Activated CD4-positive, alpha-beta T cell treated with anti-CD3 and anti-CD28 coated beads for 24 hours (primary cell): ENCODE results near the gene HAP1.
"Not testable (repeated sequence)": the region's sequence is repeated elsewhere in the genome, so short reads cannot be mapped to it uniquely, and the experiment has no call there.

Source experiments
- DNase-seq, 2 donors: peaks; one replicate each; pipeline ENCODE4 v3.0.0-alpha.2; 2020; ENCODE audit warnings: low read depth in 2 of 2

HAP1 gene

DNA sequence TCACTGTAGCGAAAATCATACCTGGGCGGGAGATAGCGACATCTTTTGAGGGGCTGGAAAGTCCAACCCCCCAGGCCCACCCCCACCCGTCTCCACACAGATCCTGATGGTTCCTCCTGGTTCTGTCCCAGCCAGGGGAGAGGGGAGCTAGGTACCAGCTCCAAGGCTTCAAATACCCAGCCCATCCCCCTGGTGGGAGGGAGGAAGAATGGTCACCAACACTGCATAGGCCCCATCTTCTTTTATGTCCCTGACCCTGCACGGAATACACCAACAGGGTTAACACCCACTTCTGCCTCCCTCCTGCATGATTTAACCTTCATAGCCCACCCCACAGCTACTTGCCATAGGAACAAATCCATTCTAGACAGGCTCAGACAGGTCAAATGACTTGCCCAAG is 9.3 kb downstream of the HAP1 start:
- no peak for DNase-seq

DNA sequence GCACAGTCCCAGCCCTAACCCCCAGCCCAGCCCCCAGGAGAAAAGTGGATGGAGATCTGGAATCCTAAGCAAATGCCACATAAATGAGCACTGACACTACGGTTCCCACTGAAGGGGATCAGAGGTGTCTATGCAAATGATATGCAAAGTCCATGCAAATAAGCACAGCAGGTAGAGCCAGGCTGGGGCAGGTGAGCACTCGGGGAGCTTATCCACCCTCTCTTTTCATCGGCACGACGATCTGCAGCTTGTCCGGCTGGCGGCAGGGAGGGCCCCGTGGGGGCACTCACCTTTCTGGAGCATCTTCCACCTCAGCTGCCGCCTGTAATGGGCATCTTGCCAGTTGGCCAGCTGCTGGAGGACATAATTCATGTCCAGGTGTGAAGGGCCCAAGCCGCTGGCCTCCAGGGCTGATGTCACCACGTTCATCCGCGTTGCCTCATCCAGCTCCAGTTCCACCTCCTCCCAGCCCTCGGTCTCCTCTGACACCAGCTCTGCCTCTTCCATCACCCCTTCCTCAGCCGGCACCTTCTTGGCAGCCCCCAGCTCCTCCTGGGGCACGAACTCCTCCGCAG is 9.9 kb downstream of the HAP1 start:
- DNase-seq: no peak

DNA sequence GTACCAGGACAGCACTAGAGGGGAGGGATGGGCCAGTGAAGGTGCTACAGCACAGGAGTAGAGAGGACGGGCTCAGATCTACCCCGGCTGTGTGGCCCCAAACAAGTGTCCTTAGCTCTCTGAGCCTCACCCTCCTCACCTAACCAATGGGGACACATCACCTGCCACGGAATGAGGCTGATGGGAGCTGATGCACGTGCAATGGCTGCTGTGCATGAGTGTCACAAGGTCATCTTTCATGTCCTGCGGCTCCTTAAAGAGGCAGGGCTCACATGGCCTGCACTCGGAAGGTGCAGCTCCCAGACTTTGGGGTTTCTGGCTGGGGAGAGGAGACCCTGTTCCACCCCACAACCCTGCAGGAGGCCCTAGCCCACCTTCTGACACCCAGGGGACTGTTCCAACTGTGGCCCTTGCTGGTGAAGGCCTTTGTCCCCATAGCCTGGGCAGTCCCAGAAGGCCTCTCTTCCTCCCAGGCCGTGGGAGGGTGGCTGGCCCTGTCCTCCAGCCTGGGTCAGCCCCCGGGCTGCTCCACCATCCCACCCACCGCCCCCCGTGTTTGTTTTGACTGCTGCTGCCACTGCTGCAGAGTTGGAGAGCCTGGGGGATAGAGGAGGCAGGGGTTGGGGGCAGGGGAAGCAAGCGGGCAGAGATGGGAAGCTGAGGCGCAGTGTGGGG is 10.5 kb downstream of the HAP1 start:
- DNase-seq: no peak

DNA sequence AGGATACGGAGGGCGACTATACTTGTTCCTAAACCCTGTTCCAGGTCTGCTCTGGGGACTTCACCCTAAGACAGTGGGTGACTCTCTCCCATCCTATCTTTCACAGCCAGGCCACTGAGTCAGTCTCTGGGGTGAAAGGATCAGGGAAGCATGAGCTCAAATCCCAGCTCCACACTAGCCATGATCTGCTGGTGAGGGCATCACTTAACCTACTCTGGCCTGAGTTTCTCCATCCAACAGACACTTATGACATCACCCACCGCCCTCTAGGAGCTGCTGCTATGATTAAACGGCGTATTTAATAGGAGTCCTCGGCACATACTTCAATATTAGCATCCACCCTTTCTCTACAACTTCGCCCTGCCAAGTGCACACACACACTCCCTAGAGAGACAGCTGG is 12.2 kb downstream of the HAP1 start:
- no peak for DNase-seq

DNA sequence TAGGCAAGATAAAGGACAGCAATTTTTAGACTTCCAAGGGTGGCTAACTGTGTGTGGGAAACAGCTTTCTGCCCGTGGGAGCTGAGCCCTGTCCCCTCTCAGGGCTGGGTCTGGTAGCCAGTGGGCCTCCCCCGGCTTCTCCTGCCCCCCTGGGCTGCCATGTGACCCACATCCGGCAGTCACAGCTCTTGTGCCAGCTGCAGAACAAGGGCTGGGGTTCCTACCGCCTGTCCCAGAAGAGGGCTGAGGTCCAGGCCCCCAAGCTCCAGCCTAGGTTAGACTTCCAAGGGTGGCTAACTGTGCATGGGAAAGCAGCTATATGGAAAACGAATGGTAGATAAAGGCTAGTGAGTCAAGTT is 16.2 kb downstream of the HAP1 start:
- DNase-seq: no peak

DNA sequence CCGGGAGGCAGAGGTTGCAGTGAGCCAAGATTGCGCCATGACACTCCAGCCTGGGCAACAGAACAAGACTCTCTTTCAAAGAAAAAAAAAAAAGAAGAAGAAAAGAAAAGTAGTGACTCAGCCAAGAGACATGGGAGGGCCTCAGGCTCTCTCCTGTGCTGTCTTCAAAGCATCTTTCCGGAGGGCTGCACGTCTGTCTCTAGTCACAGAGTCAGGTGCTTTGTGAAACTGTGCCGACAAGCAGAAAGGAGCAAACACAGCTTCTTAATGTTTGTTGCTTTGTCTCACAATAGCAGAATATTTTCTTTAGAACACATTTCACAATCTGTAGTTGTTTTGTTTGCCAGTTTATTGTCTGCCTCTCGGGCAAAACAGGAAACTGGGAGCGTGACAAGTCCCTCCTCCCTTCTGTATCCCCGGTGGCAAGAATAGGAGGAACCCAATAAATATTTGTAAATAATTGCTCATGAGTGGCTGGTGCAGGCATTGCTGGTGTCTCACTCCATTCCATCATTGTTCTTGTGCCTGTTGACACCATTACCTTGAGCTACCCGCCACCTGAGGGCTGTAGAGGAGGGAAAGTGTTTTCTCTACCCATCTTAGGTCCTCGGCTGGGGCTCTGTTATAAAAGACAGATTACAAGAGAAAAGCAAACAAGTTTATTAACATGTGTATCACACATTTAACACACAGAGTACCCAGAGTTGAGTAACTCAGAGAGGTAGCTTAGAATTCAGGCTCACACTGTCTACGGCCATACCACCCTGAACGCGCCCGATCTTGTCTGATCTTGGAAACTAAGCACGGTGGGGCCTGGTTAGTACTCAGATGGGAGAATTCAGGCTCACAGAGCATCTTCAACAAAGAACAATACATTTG is 16.8 kb downstream of the HAP1 start:
- no peak for DNase-seq

DNA sequence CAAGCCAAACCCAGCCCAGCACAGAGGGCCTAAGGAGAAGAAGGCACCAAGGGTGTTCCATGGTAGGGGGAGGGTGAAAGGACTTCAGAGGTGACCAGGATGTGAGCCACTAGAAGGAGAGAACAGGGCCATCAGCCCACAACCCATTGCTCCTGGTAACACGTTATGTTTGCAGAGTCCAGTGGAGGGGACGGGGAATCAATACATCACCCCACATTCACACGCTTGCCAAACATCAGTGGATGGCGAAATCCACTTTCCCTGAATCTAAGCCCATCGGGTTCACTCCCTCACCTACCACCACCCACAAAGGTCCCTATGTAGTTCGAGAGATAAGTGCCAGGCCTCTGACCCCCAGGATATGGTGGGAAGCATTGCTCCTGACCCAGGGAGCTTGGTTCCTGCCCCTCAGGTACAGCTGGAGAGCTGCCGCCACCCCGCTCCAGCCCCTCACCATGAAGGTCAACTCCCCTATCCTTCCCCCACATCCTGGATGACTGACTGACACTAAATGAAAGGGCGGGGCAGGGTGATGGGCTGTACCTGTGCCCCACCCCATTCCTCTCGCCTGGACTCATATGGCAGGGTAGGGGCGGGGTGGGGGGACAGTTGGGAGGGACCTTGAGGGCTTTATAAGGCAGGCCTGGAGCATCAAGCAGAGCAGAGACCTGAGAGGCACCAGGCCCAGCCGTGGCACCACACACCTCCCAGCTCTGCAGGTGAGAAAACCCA is 22.6 kb downstream of the HAP1 start, which contains the start of gene GAST:
TSS of gene GAST (plus strand) at position 663 of the 732 bp plus-strand sequence. CDS start 3,106 bp downstream, outside the sequence.
- no peak for DNase-seq

DNA sequence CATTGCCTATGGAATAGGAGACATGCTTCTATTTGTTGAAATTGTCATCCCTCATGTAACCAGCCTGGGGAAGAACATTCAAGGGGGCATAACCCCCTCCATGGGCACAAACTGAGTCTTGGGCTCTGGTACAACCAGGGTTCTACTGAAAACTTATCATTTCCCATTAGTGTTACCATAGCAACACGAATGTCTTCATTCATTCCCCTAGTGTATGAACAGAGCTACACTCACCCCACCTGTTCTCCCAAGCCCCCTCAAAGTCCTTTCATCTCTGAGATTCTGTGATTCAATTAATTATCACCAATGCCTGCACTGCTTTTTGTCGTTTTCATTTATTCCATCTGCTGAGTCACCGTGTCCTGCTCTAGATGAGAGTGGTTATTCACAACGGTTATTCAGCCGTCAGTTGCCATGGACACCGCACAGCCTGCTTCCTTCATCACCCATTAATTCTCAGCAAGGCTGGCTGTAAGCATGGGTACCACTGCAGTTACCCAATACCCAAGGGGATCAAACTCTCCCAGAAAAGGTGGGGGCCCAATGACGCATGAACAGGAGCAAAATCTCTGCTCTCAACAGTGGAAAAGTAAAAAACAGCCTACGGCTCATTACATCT is 23.9 kb downstream of the HAP1 start:
- DNase-seq: no peak

DNA sequence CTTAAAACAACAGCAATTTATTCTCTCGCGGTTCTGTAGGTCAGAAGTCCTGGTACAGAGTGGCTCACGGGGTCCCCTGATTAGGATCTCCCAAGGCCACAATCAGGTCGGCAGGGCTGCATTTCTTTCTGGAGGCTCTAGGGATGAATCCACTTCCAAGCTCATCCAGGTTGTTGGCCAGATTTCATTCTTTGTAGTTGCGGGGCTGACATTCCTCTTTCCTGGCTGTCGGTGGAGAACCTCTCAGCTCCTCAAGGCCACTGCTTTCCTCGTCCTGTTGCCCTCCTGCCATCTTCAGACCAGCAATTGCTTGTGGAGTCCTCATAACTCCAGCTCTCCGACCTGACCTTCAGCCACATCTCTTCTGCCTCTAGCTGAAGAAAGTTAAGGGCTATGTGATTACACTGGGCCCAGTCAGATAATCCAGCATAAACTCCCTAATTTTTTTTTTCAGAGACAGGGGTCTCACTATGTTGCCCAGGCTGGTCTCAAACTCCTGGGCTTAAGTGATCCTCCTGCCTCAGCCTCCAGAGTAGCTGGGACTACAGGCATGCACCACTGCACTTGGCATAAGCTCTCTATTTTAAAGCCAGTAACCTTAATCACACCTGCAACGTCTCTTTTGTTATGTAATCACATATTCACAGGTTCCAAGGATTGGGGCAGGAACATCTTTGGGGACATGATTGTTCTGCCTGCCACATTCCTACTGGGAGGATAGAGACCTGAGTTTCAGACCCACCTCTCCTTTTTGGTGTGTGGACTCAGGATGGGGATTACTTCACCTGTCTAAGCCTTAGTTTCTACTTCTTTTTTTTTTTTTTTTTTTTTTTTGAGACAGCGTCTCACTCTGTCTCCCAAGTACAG is 26.4 kb downstream of the HAP1 start:
- no peak for DNase-seq

DNA sequence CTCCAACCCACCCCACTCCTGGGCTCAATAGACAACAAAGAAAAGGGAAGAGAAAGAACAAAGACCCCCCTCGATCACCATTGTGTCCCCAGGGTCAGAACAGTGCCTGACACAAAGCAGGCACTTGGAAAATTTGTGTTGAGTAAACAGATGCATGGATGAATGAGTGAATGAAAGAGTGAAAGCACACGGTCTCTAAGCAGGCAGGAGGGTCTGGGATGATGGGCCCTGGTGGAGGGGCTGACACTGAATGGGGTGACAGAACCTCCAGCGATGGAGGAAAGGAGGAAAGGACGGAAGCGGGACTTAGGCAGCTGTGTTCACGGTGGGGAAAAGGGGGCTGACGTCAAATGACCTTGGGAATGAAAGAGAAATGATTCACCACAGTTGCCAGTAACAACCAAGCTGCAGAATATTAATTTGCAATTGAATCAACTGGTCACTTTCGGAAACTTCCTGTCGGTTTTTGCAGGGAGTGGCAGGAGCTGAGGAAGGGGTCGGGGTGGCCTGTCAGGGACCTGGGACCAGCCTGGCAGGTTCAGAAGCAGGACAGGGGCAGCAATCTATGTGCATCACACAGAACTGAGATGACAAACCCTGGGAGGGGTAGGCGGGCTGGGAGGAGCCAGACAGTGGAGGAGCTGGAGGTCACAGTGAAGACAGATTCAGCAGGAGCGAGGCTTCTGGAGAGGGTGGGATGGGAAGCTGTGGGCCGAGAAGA is 29.0 kb downstream of the HAP1 start:
- no peak for DNase-seq

DNA sequence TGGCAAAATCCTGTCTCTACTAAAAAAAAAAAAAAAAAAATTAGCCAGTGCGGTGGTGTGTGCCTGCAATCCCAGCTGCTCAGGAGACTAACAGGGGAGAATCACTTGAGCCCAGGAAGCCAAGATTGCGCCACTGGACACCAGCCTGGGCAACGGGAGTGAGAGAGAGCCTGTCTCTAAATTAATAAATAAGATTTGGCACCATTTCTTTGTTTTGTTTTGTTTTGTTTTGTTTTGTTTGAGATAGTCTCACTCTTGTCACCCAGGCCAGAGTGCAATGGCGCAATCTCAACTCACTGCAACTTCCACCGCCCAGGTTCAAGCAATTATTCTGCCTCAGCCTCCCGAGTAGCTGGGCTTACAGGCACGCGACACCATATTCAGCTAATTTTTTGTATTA is 31.7 kb downstream of the HAP1 start:
- DNase-seq: no peak

DNA sequence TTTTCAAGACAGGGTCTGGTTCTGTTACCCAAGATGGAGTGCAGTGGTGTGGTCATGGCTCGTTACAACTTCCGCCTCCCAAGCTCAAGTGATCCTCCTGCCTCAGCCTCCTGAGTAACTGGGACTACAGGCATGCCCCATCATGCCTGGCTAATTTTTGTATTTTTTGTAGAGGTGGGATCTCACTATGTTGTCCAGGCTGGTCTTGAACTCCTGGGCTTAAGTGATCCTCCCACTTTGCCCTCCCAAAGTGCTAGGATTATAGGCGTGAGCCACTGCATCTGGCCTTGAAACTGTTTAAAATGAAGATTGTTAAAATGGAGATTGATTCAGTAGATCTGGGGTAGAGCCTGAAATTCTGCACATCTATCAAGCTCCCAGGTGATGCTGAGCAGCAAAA is 33.6 kb downstream of the HAP1 start:
- not testable (repeated sequence) for DNase-seq

DNA sequence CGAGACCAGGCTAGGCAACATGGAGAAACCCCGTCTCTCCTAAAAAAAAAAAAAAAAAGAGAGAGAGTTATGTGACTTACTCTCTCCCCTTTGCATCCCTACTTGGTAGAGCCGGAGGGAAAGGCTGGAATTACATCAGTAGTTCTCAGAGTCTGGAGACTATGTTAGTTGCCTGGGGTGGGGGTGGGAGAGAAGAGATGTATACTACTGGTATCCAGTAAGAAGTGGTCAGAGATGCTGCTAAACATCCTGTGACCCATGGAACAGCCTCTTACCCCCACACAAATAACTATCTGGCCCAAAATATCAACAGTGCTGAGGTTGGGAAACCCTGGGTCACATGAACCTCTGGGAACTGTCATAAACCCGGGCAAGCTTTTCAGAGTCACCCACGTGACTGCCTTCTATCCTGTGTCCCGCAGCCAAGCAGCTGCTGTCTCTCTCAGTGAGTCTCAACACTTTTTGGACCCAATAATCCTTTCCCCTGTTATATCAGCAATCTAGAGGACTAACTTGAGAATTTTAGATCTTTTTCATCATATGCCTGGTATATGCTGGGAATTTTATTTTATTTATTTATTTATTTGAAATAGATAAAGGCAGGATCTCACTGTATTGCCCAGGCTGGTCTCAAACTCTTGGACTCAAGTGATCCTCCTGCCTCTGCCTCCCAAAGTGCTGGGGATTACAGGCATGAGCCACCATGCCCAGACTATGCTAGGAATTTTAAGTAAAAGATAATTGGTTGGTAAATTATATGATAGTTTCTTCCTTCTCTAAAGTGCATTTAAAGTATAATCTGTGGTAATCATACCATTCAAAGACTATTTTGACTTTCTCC is 37.1 kb downstream of the HAP1 start:
- no peak for DNase-seq

DNA sequence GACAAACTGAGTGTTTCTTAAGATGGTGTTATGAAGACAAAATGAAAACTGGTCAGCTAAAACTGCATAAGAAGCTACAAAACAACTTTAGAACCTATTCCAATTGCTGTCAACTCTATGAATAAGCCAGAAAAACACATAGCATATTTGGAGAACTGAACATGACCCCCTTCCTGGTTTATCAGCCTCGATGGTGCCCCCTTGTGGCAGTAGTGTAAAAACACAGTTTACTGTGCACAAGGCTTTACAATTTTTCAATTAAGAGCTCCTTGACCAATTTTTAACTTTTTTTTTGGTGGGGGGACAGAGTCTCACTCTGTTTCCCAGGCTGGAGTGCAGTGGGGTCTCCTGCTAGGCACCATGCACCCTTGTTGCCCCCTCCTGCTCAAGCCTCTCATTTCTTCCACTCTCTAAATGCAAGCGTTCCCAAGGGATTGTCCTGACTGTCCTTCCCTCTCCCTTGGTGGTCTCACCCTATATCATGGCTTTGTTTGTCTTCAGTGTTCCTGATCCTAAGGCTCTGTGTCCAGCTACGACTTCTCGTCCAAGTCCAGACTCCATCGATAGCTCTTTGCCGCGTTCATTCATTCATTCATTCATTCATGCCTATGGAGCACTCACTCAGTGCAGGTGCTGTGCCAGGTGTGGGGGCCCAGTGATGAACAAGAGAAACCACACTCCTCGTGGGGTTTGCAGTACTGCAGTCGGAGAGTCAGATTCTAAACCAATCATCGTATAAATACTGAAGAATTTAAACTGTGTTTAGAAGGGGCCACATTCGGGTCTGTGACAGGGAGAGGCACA is 38.3 kb downstream of the HAP1 start:
- DNase-seq: peak; percentile 64 to 69

DNA sequence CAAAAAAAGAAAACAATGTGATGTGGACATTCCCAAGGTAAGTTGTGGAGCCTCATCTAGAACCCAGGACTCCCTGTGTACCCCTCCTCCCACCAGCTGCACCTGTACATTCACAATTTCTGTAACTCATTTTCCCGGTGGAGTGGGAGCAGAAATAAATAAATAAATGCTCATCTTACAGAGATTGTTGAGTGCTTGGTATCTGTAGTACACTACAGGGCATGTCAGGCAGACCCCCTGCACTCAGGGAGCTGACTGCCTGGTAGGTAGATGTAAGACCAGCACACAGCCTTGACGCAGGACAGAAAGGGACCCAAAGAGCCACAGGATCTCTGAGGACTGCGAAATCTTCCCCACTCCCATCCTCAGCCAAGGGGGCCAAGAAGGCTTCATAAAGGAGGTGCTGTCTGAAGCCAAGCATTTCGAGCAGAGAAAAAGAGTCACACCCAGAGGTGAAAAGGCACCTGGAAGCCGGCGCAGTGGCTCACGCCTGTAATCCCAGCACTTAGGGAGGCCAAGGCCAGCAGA is 39.2 kb downstream of the HAP1 start:
- DNase-seq: no peak

DNA sequence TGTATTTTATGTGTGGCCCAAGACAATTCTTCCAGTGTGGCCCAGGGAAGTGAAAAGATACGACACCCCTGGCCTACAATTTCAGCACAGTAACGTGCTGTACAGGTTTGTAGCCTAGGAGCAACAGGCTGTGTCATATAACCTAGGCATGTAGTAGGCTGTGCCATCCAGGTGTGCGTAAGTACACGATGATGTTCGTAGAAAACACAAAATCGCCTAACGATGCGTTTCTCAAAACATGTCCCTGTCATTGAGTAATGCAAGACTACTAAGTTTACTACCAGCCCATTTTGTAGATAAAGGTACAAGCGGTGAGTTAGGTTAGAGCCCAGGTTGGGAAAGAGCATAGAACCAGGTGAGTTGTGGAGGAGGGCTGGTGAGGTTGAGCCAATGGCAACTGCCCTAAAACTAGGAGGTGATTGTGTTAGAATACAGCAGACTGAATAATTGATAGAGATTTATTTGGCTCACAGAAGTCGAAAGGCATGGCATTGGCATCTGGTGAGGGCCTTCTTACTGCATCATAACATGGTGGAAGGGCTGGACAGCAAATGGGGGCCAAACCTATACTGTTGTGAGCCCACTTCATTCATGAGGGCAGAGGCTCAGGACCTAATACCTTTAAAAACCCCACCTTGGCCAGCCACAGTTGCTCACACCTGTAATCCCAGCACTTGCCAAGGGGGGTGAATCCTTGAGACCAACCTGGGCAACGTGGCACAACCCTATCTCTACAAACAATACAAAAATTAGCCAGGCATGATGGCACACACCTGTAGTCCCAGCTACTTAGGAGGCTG is 41.5 kb downstream of the HAP1 start:
- DNase-seq: no peak
